Measurements from ENCODE around the gene KRTAP19-8.

DNA sequence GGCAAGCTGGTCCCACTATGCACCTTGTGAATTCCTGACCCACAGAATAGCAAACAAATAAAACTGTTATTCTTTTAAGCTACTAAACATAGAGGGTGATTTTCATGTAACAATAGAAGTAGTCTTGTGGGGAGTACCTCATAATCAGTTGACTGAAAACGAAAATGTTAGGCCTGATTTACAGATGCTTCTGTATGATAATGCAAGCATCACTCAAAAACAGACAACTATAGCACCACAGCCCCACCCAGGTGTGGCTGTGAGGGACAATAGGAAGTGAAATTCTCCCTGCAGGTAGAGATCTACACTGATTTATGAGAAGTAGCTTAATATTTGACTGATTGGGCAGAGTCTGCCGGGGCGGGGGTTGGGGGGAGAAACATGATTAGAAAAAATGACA, 26.5 kb upstream of the KRTAP19-8 start:
- TF ChIP-seq, protein P1, sequence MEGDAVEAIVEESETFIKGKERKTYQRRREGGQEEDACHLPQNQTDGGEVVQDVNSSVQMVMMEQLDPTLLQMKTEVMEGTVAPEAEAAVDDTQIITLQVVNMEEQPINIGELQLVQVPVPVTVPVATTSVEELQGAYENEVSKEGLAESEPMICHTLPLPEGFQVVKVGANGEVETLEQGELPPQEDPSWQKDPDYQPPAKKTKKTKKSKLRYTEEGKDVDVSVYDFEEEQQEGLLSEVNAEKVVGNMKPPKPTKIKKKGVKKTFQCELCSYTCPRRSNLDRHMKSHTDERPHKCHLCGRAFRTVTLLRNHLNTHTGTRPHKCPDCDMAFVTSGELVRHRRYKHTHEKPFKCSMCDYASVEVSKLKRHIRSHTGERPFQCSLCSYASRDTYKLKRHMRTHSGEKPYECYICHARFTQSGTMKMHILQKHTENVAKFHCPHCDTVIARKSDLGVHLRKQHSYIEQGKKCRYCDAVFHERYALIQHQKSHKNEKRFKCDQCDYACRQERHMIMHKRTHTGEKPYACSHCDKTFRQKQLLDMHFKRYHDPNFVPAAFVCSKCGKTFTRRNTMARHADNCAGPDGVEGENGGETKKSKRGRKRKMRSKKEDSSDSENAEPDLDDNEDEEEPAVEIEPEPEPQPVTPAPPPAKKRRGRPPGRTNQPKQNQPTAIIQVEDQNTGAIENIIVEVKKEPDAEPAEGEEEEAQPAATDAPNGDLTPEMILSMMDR (IDR thresholded peaks at IDR 0.05; ENCODE audit: low read depth, low read length): no peak
- TF ChIP-seq EZH2phosphoT487 (IDR thresholded peaks at IDR 0.05; ENCODE audit: low read depth): no peak
